Measurements from ENCODE around the gene CSF2.
"Not testable (repeated sequence)": the region's sequence is repeated elsewhere in the genome, so short reads cannot be mapped to it uniquely, and the experiment has no call there.

Gene CSF2

GRCh38 chr5:132094393-132095076 lies 20.9 kb downstream of the CSF2 start:
- DNase-seq = no peak

GRCh38 chr5:132095077-132095410 lies 21.5 kb downstream of the CSF2 start:
- DNase-seq = peak; percentile 33

- peak; percentile 43 for DNase-seq
These were observed 21.9 kb downstream of the CSF2 start for GRCh38 chr5:132095424-132095972.

GRCh38 chr5:132096904-132097303 lies 23.3 kb downstream of the CSF2 start:
- peak; percentile 26 for DNase-seq

GRCh38 chr5:132098151-132098594 lies 24.6 kb downstream of the CSF2 start:
- peak; percentile 68 for DNase-seq

GRCh38 chr5:132098621-132099020 lies 25.0 kb downstream of the CSF2 start:
- DNase-seq = no peak

- DNase-seq = peak; percentile 78
These were observed 25.6 kb downstream of the CSF2 start for GRCh38 chr5:132099076-132099748.

- peak; percentile 58 for DNase-seq
These were observed 26.3 kb downstream of the CSF2 start for GRCh38 chr5:132099905-132100304.

GRCh38 chr5:132100672-132101261 lies 27.2 kb downstream of the CSF2 start:
- peak; percentile 72 for DNase-seq

GRCh38 chr5:132101385-132101880 lies 27.8 kb downstream of the CSF2 start:
- DNase-seq = no peak

- DNase-seq = peak; percentile 72
These were observed 28.6 kb downstream of the CSF2 start for GRCh38 chr5:132102101-132102701.

- no peak for DNase-seq
These were observed 29.3 kb downstream of the CSF2 start for GRCh38 chr5:132102944-132103331.

GRCh38 chr5:132103332-132103951 lies 29.9 kb downstream of the CSF2 start:
- DNase-seq = peak; percentile 76

GRCh38 chr5:132103969-132104391 lies 30.4 kb downstream of the CSF2 start:
- no peak for DNase-seq

- no peak for DNase-seq
These were observed 31.0 kb downstream of the CSF2 start for GRCh38 chr5:132104556-132104955.

- DNase-seq = no peak
These were observed 32.1 kb downstream of the CSF2 start for GRCh38 chr5:132105688-132106087.

GRCh38 chr5:132108495-132108894 lies 34.9 kb downstream of the CSF2 start:
- not testable (repeated sequence) for DNase-seq

- not testable (repeated sequence) for DNase-seq
These were observed 35.4 kb downstream of the CSF2 start for GRCh38 chr5:132108957-132109356.

- no peak for DNase-seq
These were observed 36.0 kb downstream of the CSF2 start for GRCh38 chr5:132109494-132110053.

GRCh38 chr5:132110195-132110594 lies 36.6 kb downstream of the CSF2 start:
- no peak for DNase-seq

- DNase-seq = peak; percentile 57
These were observed 37.3 kb downstream of the CSF2 start for GRCh38 chr5:132110930-132111329.

- no peak for DNase-seq
These were observed 38.5 kb downstream of the CSF2 start for GRCh38 chr5:132112111-132112510.

All from stimulated activated CD8-positive, alpha-beta memory T cell treated with anti-CD3 and anti-CD28 coated beads, Interleukin-4, amount 100 ng/mL, for 48 hours (primary cell).